Right ventricle myocardium superior (tissue), 1 donor: ENCODE measurements around the gene RHOV. TPM values are rescaled to one million over a fixed set of nuclear protein-coding genes. Genes with fewer than 3 reads are reported as not detected.
A peak's percentile ranks its signal among the peaks of the same experiment; 100 is the strongest.

ENCODE experiments used
- ATAC-seq: fragments of 200-7000 bp; cut with Tn5 transposase; one replicate; pipeline ENCODE4 v1.9.1; 2020; ENCODE audit warnings: mild to moderate bottlenecking; ENCODE audit not compliant: poor library complexity
- DNase-seq: peaks from one replicate; pipeline ENCODE4 v3.0.0-alpha.2; 2020
- intact Hi-C: fragments of 100-400 bp; cut with DNase I; formaldehyde crosslinking; loops from one replicate; pipeline ENCODE4 v1.11.2; 2022
- total RNA-seq: library from RNA; stranded (reverse); fragmentation: NEBNext Ultra II Directional; extraction: Animal tissue kit (Norgen Biotek cat#: 25700); gene quantifications from one replicate; pipeline ENCODE4 v1.2.1, GENCODE V29; 2021
- donor health status: DM: no; HTN: yes; CAD: no; lungs with severe emphysema.

Gene RHOV
- total RNA-seq, 1 donor from 2014 or later: not detected

DNA sequence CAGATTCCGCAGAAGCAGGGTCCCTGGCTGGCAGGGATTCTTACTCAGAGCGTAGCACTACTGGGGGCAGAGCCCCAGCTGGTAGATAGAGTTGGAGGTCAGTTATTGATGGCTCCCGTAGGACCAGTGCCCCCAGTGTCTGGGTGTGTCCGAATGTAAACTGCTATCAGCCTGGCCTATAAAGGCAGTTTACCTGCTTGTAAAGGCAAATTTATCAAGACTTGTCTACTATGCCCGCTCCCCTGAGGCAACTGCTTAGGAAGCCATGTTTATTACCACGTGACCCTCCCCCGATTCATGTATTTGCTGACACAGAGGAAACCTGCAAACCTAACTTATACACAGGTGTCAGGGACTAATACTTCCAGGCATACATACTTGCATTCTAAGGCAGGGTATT lies 44.9 kb downstream of the RHOV start:
- intact Hi-C loops: no loop called here
- DNase-seq: no peak
- ATAC-seq: no peak

- intact Hi-C loops: no loop called here
- DNase-seq (no peak), ATAC-seq (peak; percentile 43)
Measured at GRCh38 chr15:40828447-40829036, 45.5 kb downstream of the RHOV start, which contains the start of gene PPP1R14D. Gene PPP1R14D, minus strand, starts transcription at chr15:40828708. Its CDS starts 67 bp downstream, at chr15:40828641.

- intact Hi-C loops: no loop called here
- ATAC-seq (no peak), DNase-seq (no peak)
Measured at GRCh38 chr15:40826423-40827075, 47.5 kb downstream of the RHOV start.

DNA sequence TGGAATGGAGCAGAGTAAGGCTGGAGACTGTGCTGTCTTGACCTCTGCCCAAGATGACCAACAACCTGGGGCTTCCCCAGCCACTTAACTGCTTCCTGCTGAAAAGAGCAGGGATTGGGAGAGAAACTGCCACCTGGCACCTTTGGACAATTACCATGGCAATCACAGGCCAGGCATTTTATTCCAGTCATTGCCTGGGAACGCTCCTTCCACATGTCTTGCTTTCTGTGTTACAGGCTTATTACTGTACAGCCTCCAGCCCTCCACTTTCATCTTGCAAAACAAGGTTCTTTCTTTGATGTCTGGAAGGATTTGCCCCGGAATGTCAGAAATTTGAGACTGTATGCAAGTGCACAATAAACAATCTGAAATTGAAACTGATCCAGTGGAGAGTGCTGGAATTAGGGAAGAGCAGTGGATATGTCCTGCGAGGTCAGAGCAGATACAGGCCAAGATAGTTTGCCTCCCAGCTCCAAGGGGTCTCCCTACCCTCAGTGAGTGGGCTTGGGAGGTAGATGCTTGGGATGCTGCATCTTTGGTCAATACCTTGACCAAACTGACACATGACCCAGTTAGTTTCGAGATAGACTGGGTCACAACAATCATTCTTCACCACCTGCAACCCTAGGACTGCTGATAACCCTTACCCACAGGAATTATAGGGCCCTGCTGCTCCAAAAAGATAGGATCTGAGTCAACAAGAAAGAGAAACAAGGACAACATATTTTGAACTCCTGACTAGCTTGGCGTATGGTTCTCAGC lies 48.2 kb downstream of the RHOV start:
- intact Hi-C loops: no loop called here
- ATAC-seq: no peak
- no peak for DNase-seq

DNA sequence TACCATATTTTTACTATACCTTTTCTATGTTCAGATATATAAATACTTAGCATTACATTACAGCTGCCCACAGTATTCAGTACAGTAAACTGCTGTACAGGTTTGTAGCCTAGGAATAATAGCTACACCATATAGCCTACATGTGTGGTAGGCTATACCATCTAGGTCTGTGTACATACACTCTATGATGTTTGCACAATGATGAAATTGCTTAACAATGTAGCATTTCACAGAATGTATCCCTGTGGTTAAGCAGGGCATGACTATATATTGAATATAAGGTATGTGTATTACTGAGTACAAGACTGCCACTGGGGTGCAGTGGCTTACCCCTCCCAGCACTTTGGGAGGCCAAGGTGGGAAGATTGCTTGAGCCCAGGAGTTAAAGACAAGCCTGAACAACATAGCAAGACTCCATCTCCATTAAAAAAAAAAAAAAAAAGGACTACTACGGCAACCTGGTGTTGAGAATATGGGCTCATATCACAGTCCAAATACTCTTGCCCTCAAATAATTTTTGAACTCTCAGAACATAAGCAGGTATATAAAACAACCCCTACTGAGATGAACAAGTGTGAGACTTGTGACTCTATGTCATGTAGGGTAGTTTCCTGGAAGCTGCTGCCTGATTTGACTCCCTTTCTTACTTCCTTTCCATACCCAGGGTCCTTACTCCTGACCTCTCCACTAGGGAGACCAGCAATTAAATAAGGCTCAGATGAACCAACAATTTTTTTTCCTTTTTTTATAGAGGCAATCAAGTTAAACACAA lies 50.3 kb downstream of the RHOV start:
- intact Hi-C loops: no loop called here
- DNase-seq: no peak
- no peak for ATAC-seq

Other genes with a start within 250 kb of the RHOV start
- 0.43 TPM for gene RAD51, start 179.1 kb downstream of the RHOV start, total RNA-seq
- 17.3 TPM for gene RMDN3, start 119.0 kb downstream of the RHOV start, total RNA-seq
- gene GCHFR, start 110.2 kb downstream of the RHOV start, total RNA-seq: 6.5 TPM
- 0.16 TPM for gene C15orf62, start 104.3 kb downstream of the RHOV start, total RNA-seq
- gene ZFYVE19, start 67.1 kb downstream of the RHOV start, total RNA-seq: 26.4 TPM
- 16.1 TPM for gene DNAJC17, start 66.8 kb downstream of the RHOV start, total RNA-seq
- not detected for gene PPP1R14D, start 45.5 kb downstream of the RHOV start, total RNA-seq
- 0.59 TPM for gene SPINT1, start 30.2 kb downstream of the RHOV start, total RNA-seq
- 18.4 TPM for gene VPS18, start 20.2 kb upstream of the RHOV start, total RNA-seq
- 10.7 TPM for gene DLL4, start 55.1 kb upstream of the RHOV start, total RNA-seq
- gene CHAC1, start 79.2 kb upstream of the RHOV start, total RNA-seq: 0.46 TPM
- 9.4 TPM for gene INO80, start 242.0 kb upstream of the RHOV start, total RNA-seq